Activated CD4-positive, alpha-beta T cell treated with anti-CD3 and anti-CD28 coated beads, Interleukin-2, amount 10 ng/mL, durations not matched to agents 24 days and 14 days (primary cell): ENCODE results near the gene OMP. TPM values are rescaled to one million over a fixed set of nuclear protein-coding genes. Genes with fewer than 3 reads are reported as not detected.
"Not testable (repeated sequence)": the region's sequence is repeated elsewhere in the genome, so short reads cannot be mapped to it uniquely, and the experiment has no call there.

Experiments used
- DNase-seq: peaks from one replicate; pipeline ENCODE4 v3.0.0; 2022
- H3K27ac Mint-ChIP-seq: one replicate; pipeline ENCODE4 v1.8.0; 2022; ENCODE audit warnings: mild to moderate bottlenecking, mixed read lengths
- H3K27me3 Mint-ChIP-seq: one replicate; pipeline ENCODE4 v1.8.0; 2022; ENCODE audit warnings: mixed read lengths
- H3K36me3 Mint-ChIP-seq: one replicate; pipeline ENCODE4 v1.8.0; 2022; ENCODE audit warnings: low read depth, mild to moderate bottlenecking, mixed read lengths
- H3K4me1 Mint-ChIP-seq: one replicate; pipeline ENCODE4 v1.8.0; 2021; ENCODE audit warnings: mixed read lengths
- H3K4me3 Mint-ChIP-seq: one replicate; pipeline ENCODE4 v1.8.0; 2022; ENCODE audit warnings: mild to moderate bottlenecking, moderate library complexity, mixed read lengths
- H3K9me3 Mint-ChIP-seq: one replicate; pipeline ENCODE4 v1.8.0; 2021; ENCODE audit warnings: mixed read lengths
- intact Hi-C: fragments of 100-400 bp; cut with micrococcal nuclease; formaldehyde crosslinking; loops from one replicate; pipeline ENCODE4 v1.15.1; 2023
- total RNA-seq: library from RNA; stranded (reverse); gene quantifications from 2 replicates; pipeline ENCODE4 v1.2.3, GENCODE V29; 2022

The OMP gene
- total RNA-seq, 1 donor from 2014 or later: not detected

DNA sequence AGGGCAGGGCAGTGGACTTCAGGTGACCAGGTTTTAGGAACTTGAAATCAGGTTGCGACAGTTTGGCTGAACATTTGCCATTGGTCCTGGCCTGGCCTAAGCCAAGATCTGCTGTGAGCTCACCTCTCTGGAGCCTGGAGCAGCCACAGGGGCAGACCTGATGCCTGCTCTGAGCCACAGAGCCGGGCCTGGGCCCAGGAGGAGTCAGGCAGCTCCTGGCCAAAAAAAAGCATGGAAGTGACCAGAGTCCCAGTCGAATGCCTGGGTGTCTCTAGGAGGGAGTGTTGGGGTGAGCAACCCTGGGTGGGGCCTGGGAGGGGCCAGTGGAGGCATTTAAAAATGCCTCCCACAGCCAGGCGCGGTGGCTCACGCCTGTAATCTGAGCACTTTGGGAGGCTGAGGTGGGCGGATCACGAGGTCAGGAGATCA is 6.0 kb upstream of the OMP start:
- no peaks in the 10 kb centered on the region for H3K4me1 Mint-ChIP-seq
- no peaks in the 10 kb centered on the region for H3K27me3 Mint-ChIP-seq
- no peak overlapping the region for H3K27ac Mint-ChIP-seq
- H3K36me3 Mint-ChIP-seq: no peaks in the 10 kb centered on the region
- no peaks in the 10 kb centered on the region for H3K9me3 Mint-ChIP-seq
- H3K4me3 Mint-ChIP-seq: no peak overlapping the region
- DNase-seq: no peak
- intact Hi-C loops: no loop called here

DNA sequence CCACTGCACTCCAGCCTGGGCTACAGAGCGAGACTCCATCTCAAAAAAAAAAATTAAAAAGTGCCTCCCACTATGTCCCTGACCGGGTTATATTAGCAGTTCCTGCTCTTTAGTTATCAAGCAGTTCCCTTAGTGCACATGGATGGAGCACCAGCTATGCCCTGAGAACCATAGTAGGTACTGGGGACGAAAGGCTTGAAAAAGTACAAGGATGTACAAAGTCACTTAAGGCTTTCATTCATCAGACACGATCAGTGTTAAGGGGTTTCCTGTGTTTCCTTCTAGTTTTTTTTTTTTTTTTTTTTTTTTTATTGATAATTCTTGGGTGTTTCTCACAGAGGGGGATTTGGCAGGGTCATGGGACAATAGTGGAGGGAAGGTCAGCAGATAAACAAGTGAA is 5.5 kb upstream of the OMP start:
- H3K4me3 Mint-ChIP-seq, H3K4me1 Mint-ChIP-seq, H3K27me3 Mint-ChIP-seq, H3K27ac Mint-ChIP-seq, intact Hi-C loops, H3K36me3 Mint-ChIP-seq, DNase-seq, H3K9me3 Mint-ChIP-seq: not testable (repeated sequence)

DNA sequence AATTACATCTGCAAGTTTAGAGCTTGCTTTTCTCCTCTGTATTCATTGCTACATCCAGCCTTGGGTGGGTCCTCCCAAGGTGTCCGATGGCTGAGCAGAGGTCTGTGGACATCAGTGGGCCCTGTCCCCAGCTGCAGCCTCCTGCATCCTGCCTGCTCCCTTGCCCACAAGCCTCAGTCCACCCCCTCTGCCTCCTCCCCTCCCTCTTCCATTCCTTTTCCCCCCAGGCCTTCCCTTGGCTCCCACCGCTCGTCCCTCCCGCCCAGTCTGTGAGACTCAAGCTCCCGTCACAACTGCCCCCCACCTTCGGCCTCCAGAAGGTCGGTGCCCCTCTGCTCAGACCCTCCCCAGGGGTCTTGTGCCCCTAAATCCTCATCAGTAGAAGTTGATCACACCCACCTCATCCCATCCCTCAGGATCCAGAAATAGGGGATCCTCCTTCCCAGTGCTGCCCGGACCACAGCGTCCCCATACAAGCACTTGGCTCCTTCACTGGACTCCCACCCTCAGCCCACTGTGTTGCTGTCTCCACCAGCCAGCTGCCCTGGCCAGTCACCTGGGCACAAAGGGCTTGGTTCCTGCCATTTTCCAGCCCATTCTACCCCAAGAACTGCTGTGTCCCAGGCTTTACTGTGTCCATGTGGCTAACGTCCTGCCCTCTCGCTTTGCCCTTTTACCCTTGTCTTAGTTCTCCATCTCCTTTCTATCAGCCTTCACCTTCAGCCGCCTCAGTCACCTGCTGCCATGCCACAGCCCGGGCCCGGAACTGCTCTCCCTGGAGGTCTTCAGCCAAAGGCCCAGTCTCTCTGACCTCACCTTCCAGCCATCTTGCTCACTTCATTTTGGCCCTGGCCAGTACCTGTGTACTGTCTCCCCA is 2.2 kb upstream of the OMP start:
- H3K27me3 Mint-ChIP-seq: no peaks in the 10 kb centered on the region
- DNase-seq: no peak
- intact Hi-C loops: no loop called here
- no peaks in the 10 kb centered on the region for H3K9me3 Mint-ChIP-seq
- no peaks in the 10 kb centered on the region for H3K4me1 Mint-ChIP-seq
- H3K27ac Mint-ChIP-seq: no peak overlapping the region
- H3K4me3 Mint-ChIP-seq: no peak overlapping the region
- H3K36me3 Mint-ChIP-seq: no peaks in the 10 kb centered on the region

GRCh38 chr11:77101043-77101537 is 1.6 kb upstream of the OMP start:
- Mint-ChIP-seq H3K9me3 (no peaks in the 10 kb centered on the region), H3K27me3 (no peaks in the 10 kb centered on the region), H3K36me3 (no peaks in the 10 kb centered on the region), H3K4me3 (no peak overlapping the region), H3K4me1 (no peaks in the 10 kb centered on the region), H3K27ac (no peak overlapping the region)
- intact Hi-C loops: no loop called here
- no peak for DNase-seq

DNA sequence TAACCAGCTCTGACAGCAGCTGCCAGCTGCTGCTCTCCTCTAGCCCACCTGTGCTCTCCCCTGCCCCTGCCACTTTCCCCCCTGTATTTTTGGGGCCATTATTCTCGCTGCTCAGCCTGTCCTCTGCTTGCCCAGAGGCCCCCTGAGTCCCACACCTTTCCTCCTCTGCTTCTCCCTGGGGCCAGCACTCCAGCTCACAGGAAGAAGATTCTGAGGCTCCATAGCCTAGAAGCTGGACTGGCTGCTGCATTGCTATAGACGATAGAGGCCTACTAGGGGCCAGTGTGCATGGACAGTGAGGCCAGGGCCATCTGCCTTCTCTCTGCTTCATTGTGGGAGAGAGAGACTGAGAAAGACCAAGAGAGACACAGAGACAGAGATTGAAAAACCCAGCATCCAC is 679 bp downstream of the OMP start:
- no peak for DNase-seq

GRCh38 chr11:77104727-77105126 is 2.1 kb downstream of the OMP start:
- Mint-ChIP-seq H3K9me3 (no peaks in the 10 kb centered on the region), H3K27me3 (peaks cover 2% of the 10 kb centered on the region), H3K4me3 (no peak overlapping the region), H3K36me3 (no peaks in the 10 kb centered on the region), H3K27ac (no peak overlapping the region), H3K4me1 (no peaks in the 10 kb centered on the region)
- no peak for DNase-seq
- intact Hi-C loops: no loop called here

More for the DNA sequence above, 679 bp downstream of the OMP start:
- no peak overlapping the region for H3K4me3 Mint-ChIP-seq
- intact Hi-C loops: no loop called here
- no peak overlapping the region for H3K27ac Mint-ChIP-seq
- H3K9me3 Mint-ChIP-seq: no peaks in the 10 kb centered on the region
- no peaks in the 10 kb centered on the region for H3K4me1 Mint-ChIP-seq
- no peaks in the 10 kb centered on the region for H3K27me3 Mint-ChIP-seq
- H3K36me3 Mint-ChIP-seq: no peaks in the 10 kb centered on the region

- Mint-ChIP-seq H3K4me1 (no peaks in the 10 kb centered on the region), H3K27ac (no peak overlapping the region), H3K36me3 (no peaks in the 10 kb centered on the region), H3K4me3 (no peak overlapping the region), H3K27me3 (peaks cover 2% of the 10 kb centered on the region), H3K9me3 (no peaks in the 10 kb centered on the region)
- intact Hi-C loops: no loop called here
- no peak for DNase-seq
Measured at GRCh38 chr11:77106321-77106720, 3.7 kb downstream of the OMP start.

GRCh38 chr11:77106759-77107158 is 4.1 kb downstream of the OMP start:
- H3K4me1 Mint-ChIP-seq: no peaks in the 10 kb centered on the region
- no peaks in the 10 kb centered on the region for H3K9me3 Mint-ChIP-seq
- H3K27ac Mint-ChIP-seq: no peak overlapping the region
- intact Hi-C loops: no loop called here
- no peak overlapping the region for H3K4me3 Mint-ChIP-seq
- no peak for DNase-seq
- H3K27me3 Mint-ChIP-seq: peaks cover 2% of the 10 kb centered on the region
- H3K36me3 Mint-ChIP-seq: no peaks in the 10 kb centered on the region

DNA sequence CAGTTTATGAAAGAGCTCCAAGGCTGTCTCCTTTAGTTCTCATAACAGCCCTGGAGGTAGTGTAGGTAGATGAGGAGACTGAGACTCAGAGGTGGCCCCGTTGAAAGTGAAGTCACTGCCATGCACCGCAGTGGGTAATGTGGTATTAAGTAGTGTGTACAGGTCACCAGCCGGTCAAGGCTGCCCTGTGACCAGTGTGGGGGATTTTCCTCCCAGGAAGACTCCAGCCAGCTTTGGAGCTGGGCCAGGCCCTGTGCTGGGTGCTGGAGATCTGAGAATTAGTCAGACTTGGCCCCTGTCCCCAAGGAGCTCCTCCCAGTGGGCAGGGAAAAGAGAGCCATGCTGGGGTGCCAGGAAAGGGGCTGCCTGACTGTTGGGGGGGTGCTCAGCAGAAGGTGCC is 5.3 kb downstream of the OMP start:
- no peak overlapping the region for H3K27ac Mint-ChIP-seq
- DNase-seq: no peak
- intact Hi-C loops: no loop called here
- no peaks in the 10 kb centered on the region for H3K9me3 Mint-ChIP-seq
- no peaks in the 10 kb centered on the region for H3K4me1 Mint-ChIP-seq
- H3K36me3 Mint-ChIP-seq: no peaks in the 10 kb centered on the region
- no peak overlapping the region for H3K4me3 Mint-ChIP-seq
- peaks cover 2% of the 10 kb centered on the region for H3K27me3 Mint-ChIP-seq

DNA sequence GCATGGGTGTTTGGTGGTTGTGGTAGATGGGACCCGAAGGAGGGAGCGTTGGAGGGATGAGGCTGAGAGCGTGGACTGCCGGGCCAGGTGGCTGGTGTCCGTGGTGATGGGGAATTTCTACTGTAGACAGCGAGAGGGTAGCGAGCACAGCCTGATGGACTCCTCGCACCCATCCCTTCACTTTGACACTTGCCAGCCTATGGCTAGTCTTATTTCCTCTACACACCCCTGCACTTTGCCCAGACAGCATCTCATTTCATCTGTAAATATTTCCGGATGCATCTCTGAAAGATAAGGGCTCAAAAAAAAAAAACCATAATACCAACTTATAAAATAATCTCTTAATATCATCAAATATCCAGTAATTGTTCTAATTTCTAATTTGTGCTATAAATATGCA is 5.8 kb downstream of the OMP start:
- Mint-ChIP-seq H3K9me3 (no peaks in the 10 kb centered on the region), H3K27me3 (peaks cover 2% of the 10 kb centered on the region), H3K27ac (no peak overlapping the region), H3K4me3 (no peak overlapping the region), H3K4me1 (peaks cover 3% of the 10 kb centered on the region), H3K36me3 (no peaks in the 10 kb centered on the region)
- DNase-seq: no peak
- intact Hi-C loops: no loop called here

- no peaks in the 10 kb centered on the region for H3K36me3 Mint-ChIP-seq
- H3K9me3 Mint-ChIP-seq: no peaks in the 10 kb centered on the region
- peaks cover 3% of the 10 kb centered on the region for H3K4me1 Mint-ChIP-seq
- DNase-seq: no peak
- H3K27ac Mint-ChIP-seq: no peak overlapping the region
- H3K4me3 Mint-ChIP-seq: no peak overlapping the region
- intact Hi-C loops: no loop called here
- H3K27me3 Mint-ChIP-seq: peaks cover 2% of the 10 kb centered on the region
Measured at GRCh38 chr11:77109236-77110019, 6.8 kb downstream of the OMP start.

- Mint-ChIP-seq H3K36me3 (no peaks in the 10 kb centered on the region), H3K4me3 (no peak overlapping the region), H3K9me3 (no peaks in the 10 kb centered on the region), H3K27ac (no peak overlapping the region), H3K27me3 (peaks cover 2% of the 10 kb centered on the region), H3K4me1 (peaks cover 3% of the 10 kb centered on the region)
- no peak for DNase-seq
- intact Hi-C loops: no loop called here
Measured at GRCh38 chr11:77110836-77111235, 8.2 kb downstream of the OMP start.

DNA sequence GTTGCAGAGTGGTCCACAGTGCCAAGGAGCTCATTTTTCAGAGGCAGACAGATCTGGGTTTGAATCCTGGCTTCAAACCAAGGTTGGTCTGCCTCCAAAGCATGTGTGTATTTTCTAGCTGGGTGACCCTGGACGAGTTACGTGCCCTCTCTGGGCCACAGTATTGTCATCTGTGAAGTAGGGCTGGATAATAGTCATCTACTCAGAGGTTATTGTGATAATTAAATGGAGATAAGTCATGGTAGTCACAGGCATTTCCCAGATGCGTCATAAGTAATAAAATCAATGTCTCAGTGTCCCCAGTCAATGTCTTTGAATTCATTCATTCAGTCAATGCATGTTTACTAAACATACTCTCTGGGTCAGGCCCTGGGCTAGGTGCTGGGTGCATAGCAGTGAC is 8.6 kb downstream of the OMP start:
- no peak for DNase-seq
- Mint-ChIP-seq H3K4me1 (peaks cover 3% of the 10 kb centered on the region), H3K4me3 (no peak overlapping the region), H3K27ac (no peak overlapping the region), H3K27me3 (peaks cover 2% of the 10 kb centered on the region), H3K36me3 (no peaks in the 10 kb centered on the region), H3K9me3 (no peaks in the 10 kb centered on the region)
- intact Hi-C loops: no loop called here

- H3K27me3 Mint-ChIP-seq: peaks cover 2% of the 10 kb centered on the region
- no peaks in the 10 kb centered on the region for H3K36me3 Mint-ChIP-seq
- no peak overlapping the region for H3K27ac Mint-ChIP-seq
- intact Hi-C loops: no loop called here
- no peaks in the 10 kb centered on the region for H3K9me3 Mint-ChIP-seq
- no peak for DNase-seq
- peaks cover 3% of the 10 kb centered on the region for H3K4me1 Mint-ChIP-seq
- H3K4me3 Mint-ChIP-seq: no peak overlapping the region
Measured at GRCh38 chr11:77111946-77112345, 9.3 kb downstream of the OMP start.
